HPDE6-E6E7 (cell line): ENCODE data around the gene SNTN.
"Not testable (repeated sequence)": the region's sequence is repeated elsewhere in the genome, so short reads cannot be mapped to it uniquely, and the experiment has no call there.

Experiments
- DNase-seq: peaks from one replicate; pipeline ENCODE4 v3.0.0; 2011; ENCODE audit warnings: missing footprints; ENCODE audit errors: extremely low spot score

The SNTN gene

DNA sequence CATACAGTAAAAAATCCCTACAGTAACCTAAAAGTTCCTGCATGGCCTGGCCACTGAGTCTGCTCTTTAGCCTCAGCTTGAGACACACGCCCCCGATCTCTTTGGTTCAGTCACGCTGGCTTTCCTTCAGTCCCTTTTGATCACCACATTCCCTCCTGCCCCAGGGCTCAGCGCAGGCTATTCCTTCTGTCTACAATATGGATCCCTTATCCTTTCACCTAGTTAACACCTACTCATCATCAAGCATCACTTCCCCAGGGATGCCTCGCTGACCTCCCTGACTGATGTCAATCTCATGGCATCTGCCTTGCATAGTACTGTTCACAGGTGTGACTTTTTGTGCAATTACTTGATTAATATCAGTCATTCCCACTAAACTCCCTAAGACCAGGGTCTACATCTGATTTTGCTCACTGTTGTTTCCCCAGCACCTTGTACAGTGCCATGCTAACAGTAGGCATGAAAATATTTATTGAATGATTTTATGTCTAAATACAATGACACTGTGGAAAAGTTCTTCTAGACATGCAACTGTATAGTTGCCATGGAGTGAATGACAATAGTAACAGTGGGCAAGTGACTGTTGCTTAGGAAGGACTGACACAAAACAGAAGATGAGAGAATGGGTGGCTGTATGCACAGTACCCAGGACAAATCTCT, at the start of gene SNTN:
Gene SNTN (plus strand): TSS at position 610 of the 660 bp plus-strand sequence. CDS start 13 bp downstream, at position 623.
- no peak for DNase-seq

DNA sequence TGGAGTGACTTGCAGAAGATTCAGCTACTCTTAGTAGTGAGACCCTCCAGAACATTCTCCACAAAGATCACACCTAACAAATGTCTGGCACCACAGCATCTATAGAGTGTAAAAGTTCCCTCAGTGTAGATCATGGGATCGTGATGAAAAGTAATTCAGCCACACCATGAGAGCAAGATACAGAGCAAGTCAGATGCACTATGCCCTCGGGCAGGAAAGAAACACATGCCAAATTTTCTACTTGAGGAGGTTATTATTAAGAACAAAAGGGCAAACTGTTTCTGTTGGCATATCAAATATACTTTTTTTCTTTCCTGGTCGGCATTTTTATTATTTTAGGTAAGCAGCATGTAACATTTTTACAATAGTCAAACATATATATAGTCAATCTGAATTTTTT, 44.8 kb upstream of the SNTN start:
- no peak for DNase-seq

DNA sequence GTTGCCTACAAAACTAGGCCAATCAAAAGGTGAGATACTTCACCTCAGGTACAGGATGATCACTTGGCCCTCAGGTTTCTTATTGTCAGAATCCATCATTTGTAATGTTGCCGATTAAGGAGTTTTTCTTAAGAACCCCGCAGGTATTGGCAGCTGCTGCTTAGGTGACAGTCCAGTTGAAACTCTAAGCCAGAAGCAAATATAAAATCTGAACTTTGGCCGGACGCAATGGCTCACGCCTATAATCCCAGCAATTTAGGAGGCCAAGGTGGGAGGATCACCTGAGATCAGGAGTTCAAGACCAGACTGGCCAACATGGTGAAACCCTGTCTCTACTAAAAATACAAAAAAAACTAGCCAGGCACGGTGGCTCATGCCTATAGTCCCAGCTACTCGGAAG, 43.1 kb upstream of the SNTN start:
- DNase-seq, result no peak

DNA sequence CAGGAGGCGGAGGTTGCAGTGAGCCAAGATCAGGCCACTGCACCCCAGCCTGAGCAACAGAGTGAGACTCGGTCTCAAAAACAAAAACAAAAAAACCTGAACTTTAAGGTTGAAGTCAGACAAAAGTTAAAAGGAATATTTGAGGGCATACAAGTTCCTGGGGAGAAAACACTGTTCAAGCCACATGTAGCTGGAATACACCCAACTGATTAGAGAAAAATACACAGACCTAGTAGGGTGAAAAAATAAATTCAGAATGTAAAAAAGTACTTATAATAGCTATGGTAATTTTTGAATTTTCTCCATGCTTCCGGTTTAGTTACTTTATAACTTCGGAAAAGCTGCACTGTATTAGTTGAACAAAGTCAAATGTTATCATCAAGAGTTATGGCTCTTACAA, 42.6 kb upstream of the SNTN start:
- no peak for DNase-seq

DNA sequence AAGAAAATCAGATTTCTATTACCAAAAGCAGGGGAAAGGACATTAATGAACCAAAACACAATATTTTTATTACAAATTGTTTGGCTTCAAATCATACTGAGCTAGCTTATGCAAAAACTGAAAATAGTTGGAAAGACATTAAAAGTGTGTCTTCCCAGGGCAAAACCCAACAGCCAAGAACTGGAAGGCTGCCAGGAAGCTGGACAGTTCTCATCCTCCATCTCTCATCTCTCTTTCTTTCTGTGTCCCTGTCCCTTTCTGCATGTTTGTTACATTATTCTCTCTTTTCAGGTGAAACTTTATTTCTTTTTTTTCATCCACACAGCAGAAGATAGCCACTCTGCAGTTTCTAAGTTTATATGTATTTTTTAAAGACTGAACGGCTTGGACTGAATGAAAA, 41.1 kb upstream of the SNTN start:
- no peak for DNase-seq

DNA sequence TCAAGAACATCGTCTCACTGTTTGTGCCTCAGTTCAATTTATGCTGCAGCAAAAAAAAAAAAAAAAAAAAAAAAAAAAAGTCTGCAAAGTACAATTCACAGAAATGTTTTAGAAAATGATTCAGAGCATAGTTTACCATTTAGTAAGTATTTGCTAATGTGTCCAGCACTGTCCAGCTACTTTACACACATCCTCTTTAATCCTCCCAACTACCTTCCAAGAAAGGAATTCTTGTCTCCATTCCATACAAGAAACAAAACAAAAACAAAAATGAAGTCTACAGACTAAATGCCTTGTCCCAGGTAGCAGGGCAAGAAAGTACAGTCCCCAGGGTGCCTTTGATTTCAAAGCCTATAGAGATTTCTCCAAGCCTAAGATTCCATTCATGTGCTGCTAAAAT, 38.9 kb upstream of the SNTN start:
- no peak for DNase-seq

DNA sequence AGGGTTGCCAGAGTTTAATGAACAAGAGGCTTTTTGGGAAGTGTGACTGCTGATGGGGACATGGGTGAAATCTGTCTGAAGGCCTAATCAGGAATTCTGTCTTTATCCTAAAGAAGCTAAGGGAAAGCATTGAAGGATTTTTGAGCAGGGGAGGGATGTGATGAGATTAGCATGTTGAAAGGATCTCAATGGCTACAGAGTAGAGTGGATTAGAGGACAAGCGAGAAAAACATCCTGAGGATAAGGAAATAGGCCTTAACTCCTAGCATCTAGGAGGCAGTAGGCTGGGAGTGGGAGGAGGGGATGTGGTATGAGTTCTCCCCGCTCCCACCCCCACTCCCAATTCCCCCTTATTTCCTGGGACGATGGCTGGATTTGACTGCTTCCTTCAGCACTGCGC, 35.1 kb upstream of the SNTN start:
- no peak for DNase-seq

DNA sequence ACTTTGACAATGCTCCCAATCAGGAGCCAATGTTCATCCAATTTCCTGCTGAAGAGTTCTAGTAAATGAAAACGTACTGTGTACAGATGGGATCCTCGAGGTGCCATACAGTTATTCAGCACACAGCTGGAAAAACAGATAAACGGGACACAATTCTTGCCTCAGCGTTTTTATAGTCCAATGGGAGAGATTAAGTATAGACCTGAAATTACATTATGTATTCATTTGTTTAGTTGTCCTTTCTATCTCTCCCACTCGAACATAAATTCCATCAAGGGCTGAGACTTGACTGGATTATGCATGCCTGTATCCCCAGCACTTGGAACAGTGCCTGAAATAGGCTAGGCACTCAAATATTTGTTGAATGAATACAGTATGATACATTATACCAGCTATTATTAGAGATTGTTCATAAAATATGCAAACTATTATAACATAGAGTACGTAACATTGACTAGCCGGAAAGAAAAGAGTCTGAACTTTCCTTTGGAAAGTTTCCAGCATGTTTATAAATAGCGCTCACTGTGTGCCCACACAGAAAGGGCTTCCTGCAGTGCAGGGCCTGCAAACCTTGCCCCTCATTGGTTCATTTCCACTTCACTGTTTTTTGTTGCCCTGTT, 27.4 kb upstream of the SNTN start:
- DNase-seq, result peak; percentile 2

DNA sequence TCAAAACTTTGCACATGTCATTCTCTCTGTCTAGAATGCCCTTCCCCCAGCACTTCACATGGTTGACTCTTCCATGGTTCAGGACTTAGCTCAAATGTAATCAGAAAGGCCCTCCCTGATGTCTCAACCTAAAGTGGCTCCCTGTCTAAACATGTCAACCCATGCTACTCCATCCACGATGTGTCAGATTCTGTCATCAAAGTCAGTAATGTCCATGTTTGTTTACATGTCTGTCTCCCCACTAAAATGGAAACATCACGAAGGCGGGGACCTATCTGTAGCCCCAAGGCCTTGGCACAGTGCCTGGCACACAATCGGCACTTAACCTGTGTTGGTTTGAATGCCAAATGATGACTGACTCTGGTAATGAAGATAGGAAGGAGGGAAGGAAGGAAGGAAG, 20.8 kb upstream of the SNTN start:
- peak; percentile 1 for DNase-seq

DNA sequence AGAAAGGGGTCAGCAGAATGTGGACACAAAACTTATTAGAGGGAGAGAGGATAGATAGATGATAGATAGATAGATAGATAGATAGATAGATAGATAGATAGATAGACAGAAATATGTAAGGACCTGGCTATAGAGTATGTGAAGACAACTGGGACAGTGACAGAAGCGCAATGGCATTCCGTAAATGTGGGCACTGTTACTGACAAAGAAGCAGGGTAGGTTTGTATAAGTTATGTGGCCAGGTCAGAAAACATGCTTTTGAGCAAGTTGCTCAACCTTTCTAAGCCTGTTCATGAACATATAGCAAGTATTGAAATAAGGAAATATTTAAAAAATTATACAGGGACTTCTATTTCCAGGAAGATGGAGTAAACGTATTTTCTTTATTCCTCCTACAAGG, 17.3 kb upstream of the SNTN start:
- DNase-seq, result no peak

DNA sequence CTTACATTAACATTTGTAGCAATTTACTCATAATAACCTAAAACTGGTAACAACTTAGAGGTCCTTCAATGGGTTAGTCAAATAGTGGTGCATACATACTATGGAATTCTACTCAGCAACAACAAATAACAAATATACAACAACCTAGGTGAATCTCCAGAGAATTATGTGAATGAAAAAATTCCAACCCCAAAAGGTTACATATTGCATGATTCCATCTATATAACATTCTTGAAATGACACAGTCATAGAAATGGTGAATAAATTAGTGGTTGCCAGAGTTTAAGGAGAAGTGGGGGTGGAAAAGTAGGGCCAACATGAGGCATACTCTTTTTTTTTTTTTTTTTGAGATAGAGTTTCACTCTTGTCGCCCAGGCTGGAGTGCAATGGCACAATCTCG, 12.7 kb upstream of the SNTN start:
- DNase-seq, result no peak

DNA sequence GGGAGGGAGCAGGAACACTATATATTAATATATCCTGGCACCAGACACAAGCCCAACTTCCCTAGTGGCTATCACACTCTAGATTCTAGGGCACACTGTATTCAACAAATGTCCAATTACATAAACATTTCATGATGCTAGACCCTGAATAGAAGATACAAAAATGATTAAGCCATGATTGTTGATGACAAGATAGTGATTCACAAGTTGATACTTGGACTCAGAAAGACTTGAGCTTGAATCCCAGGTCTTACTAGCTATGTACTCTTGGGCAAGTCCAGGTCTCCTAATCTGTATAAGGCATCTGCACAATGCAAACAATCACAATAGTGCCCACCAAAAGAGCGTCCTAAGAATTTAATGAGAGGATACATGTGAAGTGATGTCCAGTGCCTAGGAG, 10.0 kb upstream of the SNTN start:
- DNase-seq, result no peak

DNA sequence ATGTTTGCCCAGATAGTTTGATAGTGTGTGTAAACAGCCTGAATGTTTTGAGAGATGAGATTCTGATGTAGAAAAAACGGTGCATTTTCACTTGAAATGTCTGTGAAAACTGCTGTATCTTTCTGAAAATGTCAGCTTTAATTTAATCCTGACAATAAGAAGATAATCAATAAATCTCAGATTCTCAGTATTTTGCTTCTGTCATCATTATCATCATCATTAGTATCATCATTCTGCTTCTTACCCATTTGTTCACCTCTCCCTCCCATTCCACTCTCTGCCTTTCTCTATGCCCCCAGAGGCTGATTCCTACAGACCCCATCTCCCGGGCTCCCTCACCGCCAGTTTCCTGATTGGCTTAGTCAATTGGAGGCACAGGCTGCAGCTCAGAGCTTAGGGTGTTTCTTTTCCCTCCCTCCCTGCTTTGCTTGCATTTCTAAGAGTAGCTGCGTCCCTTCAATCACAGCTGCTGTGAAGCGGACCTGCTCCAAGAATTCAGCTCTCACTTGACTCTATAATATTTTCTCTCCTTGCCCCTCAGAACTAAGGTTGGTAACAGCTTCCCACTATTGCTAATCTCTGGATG, 8.2 kb upstream of the SNTN start:
- no peak for DNase-seq

DNA sequence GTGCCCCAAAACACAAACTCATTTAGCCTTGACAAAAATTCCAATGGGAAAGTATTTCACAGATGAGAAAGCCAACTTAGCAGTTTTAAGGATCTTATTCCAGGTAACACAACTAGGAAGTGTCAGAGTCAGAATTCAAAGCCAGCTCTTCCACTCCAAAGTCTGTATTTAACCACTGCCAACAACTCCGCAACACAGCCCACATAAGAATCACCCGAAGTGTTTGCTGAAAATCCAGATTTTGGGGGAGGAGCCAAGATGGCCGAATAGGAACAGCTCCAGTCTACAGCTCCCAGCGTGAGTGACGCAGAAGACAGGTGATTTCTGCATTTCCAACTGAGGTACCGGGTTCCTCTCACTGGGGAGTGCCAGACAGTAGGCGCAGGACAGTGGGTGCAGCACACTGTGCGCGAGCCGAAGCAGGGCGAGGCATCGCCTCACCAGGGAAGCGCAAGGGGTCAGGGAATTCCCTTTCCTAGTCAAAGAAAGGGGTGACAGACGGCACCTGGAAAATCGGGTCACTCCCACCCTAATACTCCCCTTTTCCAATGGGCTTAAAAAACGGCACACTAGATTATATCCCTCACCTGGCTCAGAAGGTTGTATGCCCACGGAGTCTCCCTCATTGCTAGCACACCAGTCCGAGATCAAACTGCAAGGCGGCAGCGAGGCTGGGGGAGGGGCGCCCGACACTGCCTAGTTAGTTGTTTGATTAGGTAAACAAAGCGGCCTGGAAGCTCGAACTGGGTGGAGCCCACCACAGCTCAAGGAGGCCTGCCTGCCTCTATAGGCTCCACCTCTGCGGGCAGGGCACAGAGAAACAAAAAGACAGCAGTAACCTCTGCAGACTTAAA, 7.3 kb upstream of the SNTN start:
- DNase-seq, result not testable (repeated sequence)

DNA sequence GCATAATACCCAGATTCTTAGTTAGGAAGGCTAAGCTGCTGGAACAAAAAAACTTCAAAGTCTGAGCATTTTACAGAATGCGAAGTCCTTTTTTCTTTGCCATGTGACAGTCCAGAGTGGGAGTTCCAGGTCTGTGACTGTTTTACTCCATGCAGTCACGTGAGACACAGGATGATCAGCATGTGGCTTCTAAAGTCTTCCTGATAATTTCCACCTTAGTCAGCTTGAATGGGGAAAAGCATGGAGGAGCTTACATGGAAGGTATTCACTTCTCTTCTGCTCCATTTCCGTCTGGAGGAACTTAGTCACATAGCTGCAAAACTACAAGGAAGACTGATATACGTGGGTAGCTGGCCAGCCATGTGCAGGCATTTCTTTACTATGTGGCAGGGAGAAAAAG, 1.7 kb downstream of the SNTN start:
- no peak for DNase-seq

DNA sequence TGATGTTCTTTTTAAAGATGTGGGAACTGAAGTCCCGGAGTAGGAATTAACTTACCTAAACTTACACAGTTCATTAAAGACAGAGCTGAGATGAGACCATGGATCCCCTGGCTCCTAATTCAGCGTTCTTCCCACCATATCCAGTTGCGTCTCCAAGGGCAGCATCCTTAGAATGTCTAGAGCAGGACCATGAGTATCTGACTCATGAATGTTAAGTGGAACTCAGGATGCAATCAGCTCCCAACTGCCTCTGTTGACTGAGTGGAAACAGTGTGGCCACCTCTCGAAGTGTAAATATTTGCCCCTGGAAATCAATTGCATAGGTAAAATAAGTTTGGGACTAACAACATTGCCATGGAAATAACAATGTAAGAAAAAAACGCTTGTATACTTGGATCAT, 2.5 kb downstream of the SNTN start:
- DNase-seq, result no peak

DNA sequence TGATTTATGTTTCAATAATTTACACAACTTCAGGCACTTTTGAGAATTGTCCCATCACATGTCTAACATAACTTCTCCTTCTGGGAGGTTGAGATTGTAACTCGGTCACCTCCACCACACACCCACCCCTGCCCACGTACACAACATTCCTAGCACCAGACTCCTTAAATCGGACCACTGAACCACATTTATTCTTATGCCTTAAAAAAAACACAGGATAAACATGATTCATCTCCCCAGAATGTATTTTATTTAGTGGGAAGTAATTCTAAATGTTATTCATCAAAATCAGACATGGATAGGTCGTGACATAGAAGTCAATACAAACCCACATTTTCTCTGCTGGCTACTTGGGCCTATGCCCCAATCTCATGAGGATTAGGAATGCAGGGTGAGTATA, 3.0 kb downstream of the SNTN start:
- no peak for DNase-seq

DNA sequence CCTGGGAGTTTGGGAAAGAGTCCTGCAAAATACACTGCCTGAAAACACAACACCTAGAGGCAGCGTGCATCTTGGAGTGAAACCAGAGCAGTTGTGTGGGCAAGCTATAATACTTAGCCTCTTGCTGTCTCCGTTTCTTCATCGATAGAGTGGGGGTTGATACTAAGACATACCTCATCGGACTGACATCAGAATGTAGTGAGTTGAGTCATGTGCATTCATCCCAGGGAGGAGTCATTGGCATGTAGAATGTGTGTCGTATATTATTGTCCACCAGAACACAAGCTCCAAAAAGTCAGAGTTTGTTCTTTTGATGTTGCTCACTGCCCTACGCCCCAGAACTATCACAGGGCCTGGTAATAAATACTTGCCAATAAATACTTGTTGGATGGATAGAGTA, 4.3 kb downstream of the SNTN start:
- no peak for DNase-seq

DNA sequence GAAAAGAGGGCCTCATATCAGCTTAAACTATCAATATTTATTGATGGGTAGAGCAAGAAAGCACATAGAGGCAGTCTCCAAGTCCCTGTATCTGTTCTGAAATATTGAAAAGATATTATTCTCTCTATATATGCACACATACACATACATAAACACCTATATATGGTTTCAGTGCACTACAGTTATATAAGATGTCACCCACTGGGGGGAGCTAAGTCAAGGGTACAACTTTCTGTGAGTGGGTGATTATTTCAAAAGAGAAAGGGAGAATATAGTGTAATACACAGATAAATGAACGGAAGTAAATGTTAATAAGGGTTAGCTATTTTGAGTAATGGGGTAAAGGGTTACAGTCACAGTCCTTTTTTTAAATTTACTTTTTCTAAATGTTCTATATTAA, 8.8 kb downstream of the SNTN start:
- DNase-seq, result no peak

DNA sequence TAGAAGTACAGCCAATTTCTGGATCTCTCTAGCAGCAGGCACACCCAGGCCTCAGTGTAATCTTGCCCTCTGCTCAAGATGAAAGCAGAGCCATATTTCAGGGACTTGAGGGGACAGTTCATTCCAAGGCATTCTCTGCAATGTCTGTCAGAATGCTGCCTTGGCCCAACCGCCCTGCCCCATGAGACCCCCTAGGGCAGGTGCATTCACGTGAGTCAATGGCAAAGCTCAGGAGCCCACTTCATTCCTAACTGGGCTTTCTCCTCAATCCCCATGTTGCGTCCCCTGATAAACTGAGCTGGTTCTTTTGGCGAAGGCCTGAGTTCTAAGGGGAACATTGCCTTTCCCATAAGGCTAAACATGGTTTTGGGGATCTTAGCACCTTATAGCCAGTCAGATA, 9.5 kb downstream of the SNTN start:
- DNase-seq, result no peak

DNA sequence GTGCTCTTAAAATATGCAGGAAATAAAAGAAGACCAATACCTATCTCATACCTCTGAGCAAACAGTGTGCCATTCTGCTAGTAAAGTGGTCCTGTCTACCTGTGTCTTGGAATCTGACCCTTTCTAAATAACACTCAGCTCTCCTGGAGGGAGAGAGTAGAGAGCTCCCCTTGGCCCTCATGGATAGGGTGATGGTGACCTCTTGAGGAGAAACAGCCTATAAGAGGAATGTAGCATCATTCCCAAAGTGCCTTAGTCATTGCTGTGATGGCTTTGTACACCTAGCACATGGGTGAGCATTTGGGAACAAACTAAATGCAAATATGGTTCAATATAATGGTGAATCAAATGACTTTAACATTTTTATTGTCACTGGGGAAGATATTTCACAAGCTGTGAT, 10.0 kb downstream of the SNTN start:
- no peak for DNase-seq

DNA sequence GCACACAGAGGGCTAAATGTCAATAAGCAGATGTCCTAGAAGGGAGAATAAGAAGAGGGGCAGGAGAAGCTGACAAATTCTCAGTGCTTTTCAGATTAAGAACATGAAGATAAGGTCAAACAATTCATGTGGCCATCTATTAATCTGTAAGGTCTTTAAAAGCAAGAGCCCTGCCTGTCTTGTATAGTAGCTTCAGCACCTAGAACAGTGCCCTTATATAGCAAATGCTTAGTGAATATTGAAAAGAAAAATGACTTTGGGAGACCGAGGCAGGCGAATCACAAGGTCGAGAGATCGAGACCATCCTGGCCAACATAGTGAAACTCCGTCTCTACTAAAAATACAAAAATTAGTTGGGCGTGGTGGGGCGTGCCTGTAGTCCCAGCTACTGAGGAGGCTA, 18.1 kb downstream of the SNTN start:
- DNase-seq, result no peak

DNA sequence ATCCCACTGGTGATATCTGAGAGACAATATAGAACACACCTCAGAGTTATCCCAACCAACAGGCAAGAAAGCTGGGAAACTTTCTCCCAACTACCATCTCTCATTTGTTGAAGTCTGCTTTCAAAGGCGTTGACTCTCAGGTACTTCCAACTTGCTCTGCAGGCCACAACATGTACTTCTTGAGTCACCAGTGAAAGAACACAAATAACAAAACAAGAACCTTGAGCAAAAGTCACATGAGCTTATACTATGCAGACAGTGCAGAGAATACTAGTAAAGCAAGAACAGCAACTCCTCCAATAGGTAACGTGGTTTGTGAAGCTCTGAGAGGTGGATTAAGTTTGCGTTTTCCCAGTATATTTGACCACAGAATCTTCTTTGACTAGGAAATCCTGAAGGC, 20.6 kb downstream of the SNTN start:
- DNase-seq, result peak; percentile 41
